ENCODE measurements around the gene KLK8. TPM values are rescaled to one million over a fixed set of nuclear protein-coding genes. Genes with fewer than 3 reads are reported as not detected.
A peak's percentile ranks its signal among the peaks of the same experiment; 100 is the strongest.

KLK8 gene
- total RNA-seq, 1 experiment from 2014 or later = 2.7 TPM

DNA sequence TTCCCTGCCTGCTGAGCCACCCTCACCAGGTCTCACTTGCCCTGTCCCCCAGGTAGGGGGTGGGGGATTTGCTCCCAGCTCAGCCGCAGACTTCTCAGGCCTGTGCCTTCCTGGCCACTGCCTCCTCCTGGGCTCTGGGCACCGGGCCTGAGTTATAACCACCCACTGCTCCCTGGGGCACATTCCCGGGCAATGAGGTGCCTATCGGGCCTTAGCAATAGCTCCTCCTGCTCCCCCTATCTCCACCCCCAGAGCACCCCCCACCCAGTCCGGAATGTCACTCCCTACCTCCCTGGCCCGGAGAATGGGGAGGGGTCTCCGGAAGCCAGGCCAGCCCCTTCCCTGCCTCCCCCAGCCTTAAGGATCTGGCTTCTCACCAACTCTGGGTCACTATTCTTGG, 48.5 kb downstream of the KLK8 start, which contains the start of gene KLK5:
Gene KLK5, minus strand, starts transcription at position 129 of the 400 bp plus-strand sequence. CDS start 381 bp downstream, outside the sequence.
- no CpG with 5 or more reads among the region's 7 CpGs for WGBS (ENCODE audit: extremely low coverage, insufficient read length, low lambda C conversion rate)
- H2AFZ ChIP-seq (ENCODE audit: low read length) = no peak within 1 kb of the TSS
- H3K4me2 ChIP-seq (ENCODE audit: insufficient read depth, insufficient read length, low read length) = no peak within 1 kb of the TSS

More for the DNA sequence above, 48.5 kb downstream of the KLK8 start, which contains the start of gene KLK5:
- Histone ChIP-seq H4K8ac (replicated peaks; ENCODE audit: insufficient read length, low read depth, low read length) (no peak within 1 kb of the TSS), H4K5ac (ENCODE audit: insufficient read length, low read depth, low read length) (no peak within 1 kb of the TSS), H4K20me1 (ENCODE audit: control insufficient read depth, insufficient read depth, insufficient read length) (no peaks in the 10 kb centered on the region), H2BK120ac (ENCODE audit: low read depth, low read length, poor library complexity, severe bottlenecking) (no peak within 1 kb of the TSS), H3K14ac (ENCODE audit: insufficient read depth, low read length) (no peak within 1 kb of the TSS; the same call in 1 of the 2 replicates), H3K18ac (ENCODE audit: insufficient read length, low read depth, low read length) (peak within 1 kb of the TSS; percentile 49), H3K23me2 (ENCODE audit: insufficient read length, low read depth, low read length, poor library complexity, severe bottlenecking) (no peaks in the 10 kb centered on the region), H4K91ac (ENCODE audit: insufficient read length, low read depth, low read length) (no peak within 1 kb of the TSS), H2BK15ac (ENCODE audit: low read depth, low read length) (no peak within 1 kb of the TSS), H2BK12ac (ENCODE audit: insufficient read length, low read depth, low read length) (no peak within 1 kb of the TSS), H3T11ph (ENCODE audit: low read length) (no peak within 1 kb of the TSS), H3K27ac (ENCODE audit: insufficient read length, low read depth, low read length) (no peak within 1 kb of the TSS), H3K79me2 (ENCODE audit: insufficient read depth, low read length) (no peaks in the 10 kb centered on the region), H3K9ac (ENCODE audit: extremely low read depth, insufficient read length, low read length) (no peak within 1 kb of the TSS), H2BK20ac (ENCODE audit: low read depth, low read length, poor library complexity, severe bottlenecking) (no peak within 1 kb of the TSS), H2BK5ac (ENCODE audit: insufficient read length, low read length) (no peak within 1 kb of the TSS), H3K4ac (ENCODE audit: low read depth, low read length) (no peak within 1 kb of the TSS), H3K9me3 (ENCODE audit: control insufficient read depth, low read depth, low read length) (no peaks in the 10 kb centered on the region), H3K56ac (ENCODE audit: insufficient read length, low read depth, low read length) (no peak within 1 kb of the TSS), H3K23ac (ENCODE audit: insufficient read length, low read depth, low read length) (no peak within 1 kb of the TSS), H3K79me1 (ENCODE audit: insufficient read depth, low read depth, low read length, poor library complexity, severe bottlenecking) (no peaks in the 10 kb centered on the region), H3K27me3 (ENCODE audit: insufficient read depth, low read length) (no peaks in the 10 kb centered on the region), H2AK5ac (ENCODE audit: insufficient read length, low read length) (no peak within 1 kb of the TSS), H3K4me1 (ENCODE audit: insufficient read depth, low read length) (peaks cover 3% of the 10 kb centered on the region; the same call in 1 of the 2 replicates)
- Mint-ChIP-seq H3K36me3 (ENCODE audit: insufficient read depth in 1 of 3, low read depth in 3 of 3) (no peaks in the 10 kb centered on the region), H3K27ac (peak within 1 kb of the TSS in 1 of 3 experiments; percentile 1; a peak in 4 of 7 replicates), H3K4me3 (no peak within 1 kb of the TSS), H3K9me3 (peaks cover 0 to 2% of the 10 kb centered on the region in 2 experiments; a peak in 1 of 5 replicates), H3K4me1 (peaks cover 5 to 21% of the 10 kb centered on the region in 2 experiments), H3K27me3 (ENCODE audit: low read depth) (peaks cover 18% of the 10 kb centered on the region)
- DNase-seq = peak; percentile 56
- TF ChIP-seq, protein P1, sequence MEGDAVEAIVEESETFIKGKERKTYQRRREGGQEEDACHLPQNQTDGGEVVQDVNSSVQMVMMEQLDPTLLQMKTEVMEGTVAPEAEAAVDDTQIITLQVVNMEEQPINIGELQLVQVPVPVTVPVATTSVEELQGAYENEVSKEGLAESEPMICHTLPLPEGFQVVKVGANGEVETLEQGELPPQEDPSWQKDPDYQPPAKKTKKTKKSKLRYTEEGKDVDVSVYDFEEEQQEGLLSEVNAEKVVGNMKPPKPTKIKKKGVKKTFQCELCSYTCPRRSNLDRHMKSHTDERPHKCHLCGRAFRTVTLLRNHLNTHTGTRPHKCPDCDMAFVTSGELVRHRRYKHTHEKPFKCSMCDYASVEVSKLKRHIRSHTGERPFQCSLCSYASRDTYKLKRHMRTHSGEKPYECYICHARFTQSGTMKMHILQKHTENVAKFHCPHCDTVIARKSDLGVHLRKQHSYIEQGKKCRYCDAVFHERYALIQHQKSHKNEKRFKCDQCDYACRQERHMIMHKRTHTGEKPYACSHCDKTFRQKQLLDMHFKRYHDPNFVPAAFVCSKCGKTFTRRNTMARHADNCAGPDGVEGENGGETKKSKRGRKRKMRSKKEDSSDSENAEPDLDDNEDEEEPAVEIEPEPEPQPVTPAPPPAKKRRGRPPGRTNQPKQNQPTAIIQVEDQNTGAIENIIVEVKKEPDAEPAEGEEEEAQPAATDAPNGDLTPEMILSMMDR (conservative IDR thresholded peaks at IDR 0.05) = no peak
